Nephron progenitor cell (in vitro differentiated cells): ENCODE results near the gene SGPL1.

Source experiments
- DNase-seq: peaks from one replicate; pipeline ENCODE4 v3.0.0; 2021
- H3K27ac Mint-ChIP-seq: 2 replicates; pipeline ENCODE4 v1.8.0; 2021; ENCODE audit warnings: mild to moderate bottlenecking, moderate library complexity, mixed read lengths
- H3K27me3 Mint-ChIP-seq: 2 replicates; pipeline ENCODE4 v1.8.0; 2021; ENCODE audit warnings: mild to moderate bottlenecking, low read depth, mixed read lengths; ENCODE audit not compliant: poor library complexity
- H3K36me3 Mint-ChIP-seq: 2 replicates; pipeline ENCODE4 v1.8.0; 2021; ENCODE audit warnings: low read depth, mixed read lengths
- H3K4me1 Mint-ChIP-seq: 2 replicates; pipeline ENCODE4 v1.8.0; 2021; ENCODE audit warnings: mixed read lengths
- H3K4me3 Mint-ChIP-seq: 2 replicates; pipeline ENCODE4 v1.8.0; 2021; ENCODE audit warnings: mild to moderate bottlenecking, moderate library complexity, mixed read lengths
- H3K9me3 Mint-ChIP-seq: 2 replicates; pipeline ENCODE4 v1.8.0; 2021; ENCODE audit warnings: mild to moderate bottlenecking, moderate library complexity, mixed read lengths
- CTCF ChIP-seq: fragments of 200-600 bp; sonication (generic); IDR thresholded peaks from 2 replicates; pipeline ENCODE4 v1.5.0; 2021; ENCODE audit warnings: antibody characterized with exemption

The SGPL1 gene

GRCh38 chr10:70898687-70899086, 82.9 kb downstream of the SGPL1 start:
- Mint-ChIP-seq H3K4me3 (no peak overlapping the region), H3K9me3 (peaks cover 4% of the 10 kb centered on the region), H3K4me1 (peaks cover 4% of the 10 kb centered on the region), H3K27me3 (peaks cover 20% of the 10 kb centered on the region), H3K36me3 (no peaks in the 10 kb centered on the region), H3K27ac (no peak overlapping the region)
- no peak for DNase-seq
- no peak for TF ChIP-seq CTCF

DNA sequence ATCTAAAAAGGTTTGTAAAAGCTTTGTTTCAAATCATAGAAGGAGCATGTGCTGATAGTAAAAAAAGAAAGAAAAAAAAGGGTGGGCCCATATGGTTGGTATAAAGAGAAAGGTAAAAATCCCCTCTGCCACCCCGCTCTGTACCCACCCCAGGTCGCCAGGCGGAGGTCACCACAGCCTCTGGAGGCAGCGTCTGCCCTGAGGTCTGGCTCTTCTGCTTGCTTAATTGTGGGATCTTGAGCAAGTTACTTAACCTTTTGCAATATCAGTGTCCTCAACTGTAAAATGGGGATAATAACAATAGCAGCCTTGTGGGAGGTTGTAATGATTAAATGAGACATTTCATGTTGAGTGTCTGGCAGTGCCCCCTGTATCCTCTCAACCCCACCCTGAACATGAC, 83.3 kb downstream of the SGPL1 start:
- Mint-ChIP-seq H3K27ac (no peak overlapping the region), H3K27me3 (peaks cover 21% of the 10 kb centered on the region), H3K9me3 (peaks cover 4% of the 10 kb centered on the region), H3K4me3 (no peak overlapping the region), H3K4me1 (peaks cover 4% of the 10 kb centered on the region), H3K36me3 (no peaks in the 10 kb centered on the region)
- no peak for DNase-seq
- TF ChIP-seq CTCF: no peak

- peaks cover 23% of the 10 kb centered on the region for H3K27me3 Mint-ChIP-seq
- peaks cover 4% of the 10 kb centered on the region for H3K9me3 Mint-ChIP-seq
- no peak for DNase-seq
- H3K4me3 Mint-ChIP-seq: no peak overlapping the region
- peaks cover 16% of the 10 kb centered on the region for H3K4me1 Mint-ChIP-seq
- no peak for TF ChIP-seq CTCF
- no peaks in the 10 kb centered on the region for H3K36me3 Mint-ChIP-seq
- no peak overlapping the region for H3K27ac Mint-ChIP-seq
Observed at GRCh38 chr10:70901276-70901878, 85.6 kb downstream of the SGPL1 start.

GRCh38 chr10:70902661-70903261, 87.0 kb downstream of the SGPL1 start:
- H3K27ac Mint-ChIP-seq: no peak overlapping the region
- peaks cover 30% of the 10 kb centered on the region for H3K4me1 Mint-ChIP-seq
- DNase-seq: no peak
- H3K36me3 Mint-ChIP-seq: no peaks in the 10 kb centered on the region
- H3K27me3 Mint-ChIP-seq: peaks cover 23% of the 10 kb centered on the region
- TF ChIP-seq CTCF: no peak
- no peak overlapping the region for H3K4me3 Mint-ChIP-seq
- H3K9me3 Mint-ChIP-seq: no peaks in the 10 kb centered on the region

DNA sequence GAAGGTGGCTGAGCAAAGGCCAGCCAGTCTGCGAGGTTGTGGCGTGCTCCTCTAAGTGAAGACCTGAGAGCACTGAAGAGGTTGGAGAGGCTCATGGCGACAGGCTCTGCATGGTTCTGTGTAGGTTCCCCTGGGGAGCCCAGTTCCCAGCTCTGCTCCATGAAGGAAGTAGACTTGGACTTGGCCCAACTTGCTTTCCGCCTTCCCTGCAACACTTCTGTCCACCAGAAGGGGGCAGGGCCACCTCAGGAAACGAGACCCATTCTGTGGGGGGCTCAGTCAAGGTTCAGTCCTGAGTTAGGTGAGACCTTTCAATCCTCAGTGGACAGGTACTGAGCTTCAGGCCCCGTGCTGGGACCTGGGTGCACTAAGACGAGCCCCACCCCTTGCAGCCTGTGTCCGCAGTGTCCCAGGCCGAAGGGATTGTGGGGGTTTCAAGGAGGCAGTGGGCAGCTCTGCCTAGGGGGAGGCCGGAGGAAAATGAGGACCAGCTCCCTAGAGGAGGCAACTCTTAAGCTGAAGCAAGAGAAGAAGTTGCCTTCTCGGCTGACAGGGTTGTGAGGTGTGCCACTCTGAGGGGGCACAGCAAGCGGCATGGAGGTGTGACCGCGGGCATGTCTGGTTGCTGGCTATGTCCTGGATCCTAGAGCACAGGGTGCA, 87.6 kb downstream of the SGPL1 start:
- no peak overlapping the region for H3K4me3 Mint-ChIP-seq

More for the DNA sequence above, 87.6 kb downstream of the SGPL1 start:
- Mint-ChIP-seq H3K27ac (no peak overlapping the region), H3K9me3 (no peaks in the 10 kb centered on the region), H3K4me1 (peaks cover 37% of the 10 kb centered on the region), H3K36me3 (no peaks in the 10 kb centered on the region), H3K27me3 (peaks cover 23% of the 10 kb centered on the region)
- TF ChIP-seq CTCF: peak; percentile 93
- DNase-seq: peak; percentile 79
